WTC11 (cell line): ENCODE measurements around the gene TMEM236.

ENCODE experiments used
- IRF2 ChIP-seq: sonication (generic); formaldehyde crosslinking; IDR thresholded peaks from 2 replicates; pipeline ENCODE4 v1.8.0; 2022; ENCODE audit warnings: low read depth, missing genetic modification reagents, borderline replicate concordance
- TF ChIP-seq, protein P1 (sequence below): fragments of 200-600 bp; IDR thresholded peaks from 2 replicates; pipeline ENCODE4 v1.8.0; 2022; ENCODE audit warnings: antibody characterized with exemption
- TF ChIP-seq, protein P2 (sequence below): sonication (generic); formaldehyde crosslinking; IDR thresholded peaks from 2 replicates; pipeline ENCODE4 v1.8.1; 2022; ENCODE audit warnings: mild to moderate bottlenecking, moderate library complexity, missing genetic modification reagents
- TF ChIP-seq, protein P3 (sequence below): sonication (generic); formaldehyde crosslinking; IDR thresholded peaks from 2 replicates; pipeline ENCODE4 v1.8.0; 2022; ENCODE audit warnings: missing genetic modification reagents

DNA sequence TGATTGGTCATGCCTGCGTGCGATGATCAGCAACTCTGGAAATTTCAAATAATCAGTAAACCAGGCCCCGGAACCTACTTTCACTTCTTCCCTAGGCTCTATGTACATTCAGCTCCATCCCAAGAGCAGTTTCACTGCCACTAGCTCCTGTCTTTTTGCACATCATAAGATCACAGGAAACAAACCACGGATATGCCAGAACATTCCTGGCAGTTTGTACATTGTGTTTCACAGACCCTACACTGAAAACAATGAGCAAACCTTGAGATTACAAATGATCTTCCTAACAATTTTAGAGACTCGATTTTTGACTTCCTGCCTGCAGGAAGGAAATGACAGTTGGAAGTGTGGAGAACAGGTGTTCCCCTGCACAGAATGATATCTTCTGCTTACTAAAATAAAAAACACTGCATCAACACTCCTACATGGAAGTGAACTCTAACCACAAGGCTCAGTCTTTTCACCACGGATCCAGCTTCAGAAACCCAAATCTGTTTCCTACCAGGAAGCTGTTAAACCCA is 7.6 kb upstream of the TMEM236 start:
- TF ChIP-seq, protein P1, sequence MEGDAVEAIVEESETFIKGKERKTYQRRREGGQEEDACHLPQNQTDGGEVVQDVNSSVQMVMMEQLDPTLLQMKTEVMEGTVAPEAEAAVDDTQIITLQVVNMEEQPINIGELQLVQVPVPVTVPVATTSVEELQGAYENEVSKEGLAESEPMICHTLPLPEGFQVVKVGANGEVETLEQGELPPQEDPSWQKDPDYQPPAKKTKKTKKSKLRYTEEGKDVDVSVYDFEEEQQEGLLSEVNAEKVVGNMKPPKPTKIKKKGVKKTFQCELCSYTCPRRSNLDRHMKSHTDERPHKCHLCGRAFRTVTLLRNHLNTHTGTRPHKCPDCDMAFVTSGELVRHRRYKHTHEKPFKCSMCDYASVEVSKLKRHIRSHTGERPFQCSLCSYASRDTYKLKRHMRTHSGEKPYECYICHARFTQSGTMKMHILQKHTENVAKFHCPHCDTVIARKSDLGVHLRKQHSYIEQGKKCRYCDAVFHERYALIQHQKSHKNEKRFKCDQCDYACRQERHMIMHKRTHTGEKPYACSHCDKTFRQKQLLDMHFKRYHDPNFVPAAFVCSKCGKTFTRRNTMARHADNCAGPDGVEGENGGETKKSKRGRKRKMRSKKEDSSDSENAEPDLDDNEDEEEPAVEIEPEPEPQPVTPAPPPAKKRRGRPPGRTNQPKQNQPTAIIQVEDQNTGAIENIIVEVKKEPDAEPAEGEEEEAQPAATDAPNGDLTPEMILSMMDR = no peak
- no peak for TF ChIP-seq IRF2
- TF ChIP-seq, protein P2, sequence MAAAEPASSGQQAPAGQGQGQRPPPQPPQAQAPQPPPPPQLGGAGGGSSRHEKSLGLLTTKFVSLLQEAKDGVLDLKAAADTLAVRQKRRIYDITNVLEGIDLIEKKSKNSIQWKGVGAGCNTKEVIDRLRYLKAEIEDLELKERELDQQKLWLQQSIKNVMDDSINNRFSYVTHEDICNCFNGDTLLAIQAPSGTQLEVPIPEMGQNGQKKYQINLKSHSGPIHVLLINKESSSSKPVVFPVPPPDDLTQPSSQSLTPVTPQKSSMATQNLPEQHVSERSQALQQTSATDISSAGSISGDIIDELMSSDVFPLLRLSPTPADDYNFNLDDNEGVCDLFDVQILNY (CRISPR knock-in tag) = no peak
- TF ChIP-seq, protein P3, sequence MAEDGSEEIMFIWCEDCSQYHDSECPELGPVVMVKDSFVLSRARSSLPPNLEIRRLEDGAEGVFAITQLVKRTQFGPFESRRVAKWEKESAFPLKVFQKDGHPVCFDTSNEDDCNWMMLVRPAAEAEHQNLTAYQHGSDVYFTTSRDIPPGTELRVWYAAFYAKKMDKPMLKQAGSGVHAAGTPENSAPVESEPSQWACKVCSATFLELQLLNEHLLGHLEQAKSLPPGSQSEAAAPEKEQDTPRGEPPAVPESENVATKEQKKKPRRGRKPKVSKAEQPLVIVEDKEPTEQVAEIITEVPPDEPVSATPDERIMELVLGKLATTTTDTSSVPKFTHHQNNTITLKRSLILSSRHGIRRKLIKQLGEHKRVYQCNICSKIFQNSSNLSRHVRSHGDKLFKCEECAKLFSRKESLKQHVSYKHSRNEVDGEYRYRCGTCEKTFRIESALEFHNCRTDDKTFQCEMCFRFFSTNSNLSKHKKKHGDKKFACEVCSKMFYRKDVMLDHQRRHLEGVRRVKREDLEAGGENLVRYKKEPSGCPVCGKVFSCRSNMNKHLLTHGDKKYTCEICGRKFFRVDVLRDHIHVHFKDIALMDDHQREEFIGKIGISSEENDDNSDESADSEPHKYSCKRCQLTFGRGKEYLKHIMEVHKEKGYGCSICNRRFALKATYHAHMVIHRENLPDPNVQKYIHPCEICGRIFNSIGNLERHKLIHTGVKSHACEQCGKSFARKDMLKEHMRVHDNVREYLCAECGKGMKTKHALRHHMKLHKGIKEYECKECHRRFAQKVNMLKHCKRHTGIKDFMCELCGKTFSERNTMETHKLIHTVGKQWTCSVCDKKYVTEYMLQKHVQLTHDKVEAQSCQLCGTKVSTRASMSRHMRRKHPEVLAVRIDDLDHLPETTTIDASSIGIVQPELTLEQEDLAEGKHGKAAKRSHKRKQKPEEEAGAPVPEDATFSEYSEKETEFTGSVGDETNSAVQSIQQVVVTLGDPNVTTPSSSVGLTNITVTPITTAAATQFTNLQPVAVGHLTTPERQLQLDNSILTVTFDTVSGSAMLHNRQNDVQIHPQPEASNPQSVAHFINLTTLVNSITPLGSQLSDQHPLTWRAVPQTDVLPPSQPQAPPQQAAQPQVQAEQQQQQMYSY (CRISPR knock-in tag) = no peak
